OCI-LY7 (cell line): ENCODE results near the gene SH3RF1. TPM values are rescaled to one million over a fixed set of nuclear protein-coding genes. Genes with fewer than 3 reads are reported as not detected.

Experiments used
- BruUV-seq: library from RNA; stranded (reverse); fragments of 400-500 nt; replicated peaks from 2 replicates; lab custom pipeline; 2021; lab: Mats Ljungman, UMichigan
- CTCF ChIA-PET: fragments of 300-600 bp; sonication (Branson Sonifier 250); formaldehyde crosslinking; loops from one replicate; lab custom pipeline; 2022; ENCODE audit warnings: antibody characterized with exemption; ENCODE audit not compliant: unreplicated experiment; lab: Charles Lee
- POLR2A ChIA-PET: fragments of 300-600 bp; sonication (Branson Sonifier 250); formaldehyde crosslinking; loops from one replicate; lab custom pipeline; 2022; ENCODE audit warnings: antibody characterized with exemption; lab: Charles Lee
- DNase-seq: peaks from one replicate; pipeline ENCODE4 v3.0.0-alpha.2; 2015; ENCODE audit warnings: low spot score
- H2AFZ ChIP-seq: fragments of 200-600 bp; sonication (generic), shearing (Covaris generic); 2 replicates; pipeline ENCODE4 v1.6.1; 2014; ENCODE audit warnings: mild to moderate bottlenecking, antibody characterized with exemption, low read length, moderate library complexity
- H3K27ac ChIP-seq: fragments of 200-600 bp; sonication (generic); 2 replicates; pipeline ENCODE4 v1.5.1; 2014; ENCODE audit warnings: mixed run types, low read depth, mild to moderate bottlenecking, moderate library complexity, low read length, inconsistent platforms; ENCODE audit not compliant: poor library complexity, severe bottlenecking
- H3K36me3 ChIP-seq: fragments of 200-600 bp; sonication (generic); 2 replicates; pipeline ENCODE4 v1.6.1; 2014; ENCODE audit warnings: mild to moderate bottlenecking, antibody characterized with exemption, low read length, moderate library complexity, mixed read lengths; ENCODE audit not compliant: insufficient read depth
- H3K4me1 ChIP-seq: fragments of 200-600 bp; sonication (generic); 2 replicates; pipeline ENCODE4 v1.5.1; 2014; ENCODE audit warnings: mild to moderate bottlenecking, low read length; ENCODE audit not compliant: insufficient read depth, poor library complexity, severe bottlenecking
- H3K4me2 ChIP-seq: fragments of 200-600 bp; sonication (generic); 2 replicates; pipeline ENCODE4 v1.6.1; 2014; ENCODE audit warnings: mild to moderate bottlenecking, low read length
- H3K4me3 ChIP-seq: fragments of 200-600 bp; sonication (generic); 2 replicates; pipeline ENCODE4 v1.5.1; 2014; ENCODE audit warnings: mild to moderate bottlenecking, low read depth, low read length; ENCODE audit not compliant: poor library complexity, severe bottlenecking
- H3K79me2 ChIP-seq: fragments of 200-600 bp; sonication (generic); 2 replicates; pipeline ENCODE4 v1.6.1; 2016; ENCODE audit warnings: low read depth, mild to moderate bottlenecking, low read length, moderate library complexity, mixed read lengths; ENCODE audit not compliant: insufficient read depth
- H3K9me2 ChIP-seq: fragments of 200-600 bp; sonication (generic); 2 replicates; pipeline ENCODE4 v1.6.1; 2016; ENCODE audit warnings: mild to moderate bottlenecking, low read length, mixed read lengths; ENCODE audit not compliant: insufficient read depth
- H3K9me3 ChIP-seq: fragments of 200-600 bp; sonication (generic); 2 replicates; pipeline ENCODE4 v1.6.1; 2014; ENCODE audit warnings: mild to moderate bottlenecking, mixed run types, low read length, mixed read lengths
- H4K20me1 ChIP-seq: fragments of 200-600 bp; sonication (generic); 2 replicates; pipeline ENCODE4 v1.6.1; 2014; ENCODE audit warnings: mild to moderate bottlenecking, antibody characterized with exemption, low read length, moderate library complexity, mixed read lengths; ENCODE audit not compliant: insufficient read depth
- CTCF ChIP-seq: fragments of 200-600 bp; sonication (generic); conservative IDR thresholded peaks from 2 replicates; pipeline ENCODE4 v1.5.1; 2014; ENCODE audit warnings: mild to moderate bottlenecking, antibody characterized with exemption, low read length, moderate library complexity, mixed read lengths
- EZH2phosphoT487 ChIP-seq: fragments of 200-600 bp; sonication (generic); IDR thresholded peaks from 2 replicates; pipeline ENCODE4 v1.6.1; 2018; ENCODE audit warnings: low read depth, borderline replicate concordance, mild to moderate bottlenecking, mixed run types, antibody characterized with exemption, low read length, moderate library complexity, mixed read lengths
- intact Hi-C: fragments of 100-400 bp; cut with micrococcal nuclease; formaldehyde crosslinking; loops from one replicate; pipeline ENCODE4 v1.10.0; 2022; ENCODE audit not compliant: unreplicated experiment
- total RNA-seq, 2 experiments: library from RNA; depleted of rRNA in 1 of 2; stranded (reverse); fragments of >200 nt in 1 of 2; shearing (Covaris generic) in 1 of 2; gene quantifications; 2 replicates each; pipeline ENCODE4 v1.2.3, GENCODE V29; 2014 to 2022

Gene SH3RF1
- total RNA-seq, 2 experiments from 2014 or later = not detected

GRCh38 chr4:169202145-169202699 lies 68.5 kb downstream of the SH3RF1 start:
- Histone ChIP-seq H3K4me1 (no peaks in the 10 kb centered on the region), H3K36me3 (no peaks in the 10 kb centered on the region), H3K9me2 (no peaks in the 10 kb centered on the region), H3K4me3 (no peak overlapping the region), H3K9me3 (no peaks in the 10 kb centered on the region), H3K4me2 (no peak overlapping the region), H3K27ac (no peak overlapping the region), H4K20me1 (no peaks in the 10 kb centered on the region), H2AFZ (no peak overlapping the region), H3K79me2 (no peaks in the 10 kb centered on the region)
- no TSS peak for BruUV-seq
- no peak for DNase-seq
- TF ChIP-seq CTCF = no peak
- TF ChIP-seq EZH2phosphoT487 = no peak
- ChIA-PET CTCF (no interaction called here), POLR2A (interaction anchor here (0.9 to 1.0 kb wide), 2 partner anchors 19 to 80 kb away, joined by 3 read pairs; no protein-coding TSS in a partner anchor)
- intact Hi-C loops = no loop called here

DNA sequence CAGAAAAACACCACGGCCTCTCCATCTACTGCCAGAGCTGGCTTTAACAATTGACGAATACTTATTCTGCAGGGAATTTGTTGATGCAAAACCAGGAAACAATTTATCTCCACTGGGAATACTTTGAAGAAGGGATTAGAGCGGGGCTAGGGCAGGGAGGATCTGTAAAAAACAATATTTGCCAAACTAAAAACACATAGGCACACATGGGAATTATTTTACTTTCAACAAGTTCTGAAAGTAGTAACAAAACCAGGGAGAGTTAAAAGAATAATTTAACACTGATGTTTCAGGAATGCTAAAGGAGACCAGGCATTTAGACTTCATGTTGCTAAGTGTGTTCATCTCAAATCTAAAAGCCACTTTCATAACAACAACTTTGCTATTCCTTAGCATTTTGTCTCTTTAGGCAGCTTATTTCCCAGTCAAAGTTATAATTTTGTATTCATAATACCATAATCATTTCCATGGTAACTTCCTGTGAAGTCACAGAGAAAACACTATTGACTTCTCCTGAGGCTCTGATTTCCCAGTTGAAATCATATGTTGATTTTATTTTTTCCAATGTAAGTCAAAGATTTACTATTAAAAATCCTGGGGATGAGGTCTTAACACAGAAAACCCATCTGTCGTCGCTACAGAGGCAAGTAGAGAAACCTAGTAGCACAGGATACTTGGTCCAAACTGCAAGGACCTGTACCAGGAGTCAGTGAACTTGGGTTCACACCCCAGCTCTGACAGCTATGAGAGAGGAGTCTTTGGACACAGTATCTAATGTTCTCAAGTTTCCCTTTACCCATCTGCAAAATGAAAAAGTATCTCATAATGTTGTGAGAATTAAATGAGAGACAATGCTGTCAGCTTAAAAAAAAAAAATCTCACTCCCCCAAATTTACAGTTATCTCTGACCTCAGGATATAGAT lies 69.3 kb downstream of the SH3RF1 start:
- Histone ChIP-seq H3K9me2 (no peaks in the 10 kb centered on the region), H3K4me1 (no peaks in the 10 kb centered on the region), H3K4me2 (no peak overlapping the region), H3K9me3 (no peaks in the 10 kb centered on the region), H3K27ac (no peak overlapping the region), H3K4me3 (no peak overlapping the region), H3K79me2 (no peaks in the 10 kb centered on the region), H4K20me1 (no peaks in the 10 kb centered on the region), H2AFZ (no peak overlapping the region), H3K36me3 (no peaks in the 10 kb centered on the region)
- ChIA-PET POLR2A (no interaction called here), CTCF (no interaction called here)
- intact Hi-C loops = no loop called here
- BruUV-seq = no TSS peak
- TF ChIP-seq CTCF (no peak), EZH2phosphoT487 (no peak)
- DNase-seq = no peak
